Umbilical cord (tissue), 2 donors: Measurements from ENCODE around the gene ZNF692. TPM values are rescaled to one million over a fixed set of nuclear protein-coding genes. Genes with fewer than 3 reads are reported as not detected.
A peak's percentile ranks its signal among the peaks of the same experiment; 100 is the strongest.

ENCODE experiments used
- DNase-seq: peaks from one replicate; pipeline ENCODE4 v3.0.0-alpha.2; 2015; ENCODE audit warnings: low spot score
- total RNA-seq: library from RNA; depleted of rRNA; stranded (reverse); fragments of >200 nt; gene quantifications from one replicate; pipeline ENCODE4 v1.2.3, GENCODE V29; 2014; ENCODE audit warnings: low replicate concordance; ENCODE audit not compliant: insufficient read depth

Gene ZNF692
- total RNA-seq, 1 donor from 2014 or later: 40.0 TPM

DNA sequence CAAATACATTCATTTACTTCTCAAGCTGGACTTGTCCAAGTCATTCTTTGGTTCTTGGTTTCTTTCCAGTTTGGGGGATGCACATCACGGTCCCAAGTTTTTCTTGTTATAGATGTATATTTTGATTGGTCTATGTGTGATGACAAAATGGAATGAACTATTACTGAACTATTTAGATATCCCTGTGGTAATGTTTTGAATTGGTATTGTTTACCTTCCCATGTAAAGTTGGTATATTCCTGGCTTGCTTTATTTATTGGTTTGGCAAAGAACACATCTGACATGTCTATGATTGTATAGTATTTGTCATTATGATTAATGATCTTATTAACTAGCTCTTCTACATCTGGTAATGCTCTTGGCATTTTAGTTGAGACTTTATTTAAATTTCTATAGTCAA lies 22.4 kb upstream of the ZNF692 start:
- DNase-seq: no peak

DNA sequence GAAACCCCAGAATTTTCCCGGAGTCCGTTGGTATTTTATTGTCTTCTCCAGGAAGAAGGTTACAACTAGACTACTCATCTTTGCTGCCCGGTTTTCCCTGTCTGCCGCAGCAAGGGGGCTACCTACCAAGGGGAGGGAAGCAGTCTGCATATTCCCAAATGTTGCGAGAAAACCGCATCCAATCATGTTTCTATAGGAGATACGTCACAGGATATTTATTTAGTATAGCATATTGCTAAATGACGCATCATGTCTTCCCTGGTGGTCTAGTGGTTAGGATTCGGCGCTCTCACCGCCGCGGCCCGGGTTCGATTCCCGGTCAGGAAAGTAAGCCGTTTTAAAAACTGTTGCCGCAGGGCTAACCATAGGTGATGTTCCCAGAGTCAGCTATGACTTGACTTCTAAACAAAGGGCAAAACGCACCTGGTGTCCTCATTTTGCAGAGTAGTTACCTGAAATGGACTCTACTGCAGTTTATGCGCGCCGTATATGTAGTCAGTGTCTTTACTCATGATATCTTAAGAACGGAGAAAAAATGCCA lies 15.2 kb upstream of the ZNF692 start:
- peak; percentile 97 for DNase-seq

DNA sequence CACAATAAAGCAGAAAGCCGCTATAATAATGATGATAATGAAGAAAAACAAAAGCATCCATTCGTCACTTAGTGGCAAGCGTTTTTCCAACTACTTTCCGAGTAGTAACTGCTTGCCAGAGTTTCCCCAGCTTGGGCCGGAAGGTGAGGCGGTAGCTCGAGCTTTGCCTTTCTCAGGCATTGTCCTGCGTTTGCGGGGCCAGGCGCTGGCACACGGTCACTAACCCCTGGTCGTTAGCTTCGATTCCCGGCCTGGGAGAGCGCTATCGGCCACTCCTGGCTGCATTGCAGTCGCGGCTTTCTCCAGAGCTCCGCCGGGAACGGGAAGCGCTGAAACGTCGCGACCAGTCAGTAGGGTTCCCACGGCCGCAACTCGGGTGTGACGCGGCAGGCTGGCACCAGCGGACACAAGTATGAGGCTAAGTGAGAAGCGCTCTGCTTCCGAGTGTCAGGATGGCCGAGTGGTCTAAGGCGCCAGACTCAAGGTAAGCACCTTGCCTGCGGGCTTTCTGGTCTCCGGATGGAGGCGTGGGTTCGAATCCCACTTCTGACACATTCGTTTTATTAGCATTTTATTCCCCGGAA lies 14.6 kb upstream of the ZNF692 start:
- peak; percentile 99 for DNase-seq

DNA sequence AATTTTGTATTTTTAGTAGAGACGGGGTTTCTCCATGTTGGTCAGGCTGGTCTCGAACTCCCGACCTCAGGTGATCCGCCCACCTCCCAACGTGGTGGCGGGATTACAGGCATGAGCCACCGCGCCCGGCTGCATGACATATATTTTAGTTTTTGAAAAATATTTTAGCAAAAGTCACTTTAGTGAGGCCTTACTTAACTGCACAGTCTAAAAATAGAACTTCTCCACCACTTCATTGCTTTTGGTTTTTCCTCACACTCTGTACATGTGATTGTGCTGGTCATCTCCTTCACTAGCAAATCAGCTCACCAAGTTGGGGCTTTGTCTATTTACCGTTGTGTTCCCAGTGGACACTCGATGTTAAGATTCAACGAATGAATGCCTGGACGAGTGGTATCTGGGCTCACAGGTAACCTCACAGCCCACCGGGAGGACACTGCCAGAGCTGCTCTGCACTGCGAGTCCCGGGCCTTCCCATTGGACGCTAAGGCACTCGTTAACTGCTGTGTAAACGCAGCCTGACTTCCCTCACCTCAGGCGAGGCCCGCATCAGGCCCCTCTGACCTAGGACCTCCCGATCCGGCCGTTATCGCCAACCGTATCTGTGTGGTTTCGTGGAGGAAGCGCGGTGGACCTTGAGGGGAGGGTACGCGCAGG lies 14.0 kb upstream of the ZNF692 start:
- peak; percentile 83 for DNase-seq

DNA sequence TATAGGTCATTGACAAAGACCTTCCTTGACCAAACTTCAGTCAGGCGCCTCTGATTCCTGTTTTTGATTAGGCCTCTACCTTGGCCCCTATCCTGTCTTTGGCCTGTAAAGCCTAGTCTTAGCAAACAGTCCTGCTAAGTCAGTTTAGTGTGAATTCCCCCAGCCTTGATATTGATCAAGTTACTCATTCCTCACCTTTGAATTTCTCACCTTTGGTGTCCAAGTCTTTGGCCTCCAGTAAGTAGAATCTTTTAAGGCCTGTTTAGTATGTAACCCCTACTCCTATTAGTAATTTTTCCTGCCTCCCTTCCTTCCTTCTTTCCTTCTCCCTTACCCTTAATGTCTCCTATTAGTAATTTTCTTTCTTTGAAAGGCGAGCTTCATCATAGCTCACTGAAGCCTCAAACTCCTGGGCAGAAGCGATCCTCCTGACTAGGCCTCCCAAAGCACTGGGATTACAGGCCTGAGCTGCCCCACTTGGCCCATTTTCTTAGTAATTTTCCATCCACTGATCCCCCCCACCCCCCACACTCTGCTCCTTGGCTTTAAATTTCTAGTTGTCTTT lies 13.0 kb upstream of the ZNF692 start:
- no peak for DNase-seq

DNA sequence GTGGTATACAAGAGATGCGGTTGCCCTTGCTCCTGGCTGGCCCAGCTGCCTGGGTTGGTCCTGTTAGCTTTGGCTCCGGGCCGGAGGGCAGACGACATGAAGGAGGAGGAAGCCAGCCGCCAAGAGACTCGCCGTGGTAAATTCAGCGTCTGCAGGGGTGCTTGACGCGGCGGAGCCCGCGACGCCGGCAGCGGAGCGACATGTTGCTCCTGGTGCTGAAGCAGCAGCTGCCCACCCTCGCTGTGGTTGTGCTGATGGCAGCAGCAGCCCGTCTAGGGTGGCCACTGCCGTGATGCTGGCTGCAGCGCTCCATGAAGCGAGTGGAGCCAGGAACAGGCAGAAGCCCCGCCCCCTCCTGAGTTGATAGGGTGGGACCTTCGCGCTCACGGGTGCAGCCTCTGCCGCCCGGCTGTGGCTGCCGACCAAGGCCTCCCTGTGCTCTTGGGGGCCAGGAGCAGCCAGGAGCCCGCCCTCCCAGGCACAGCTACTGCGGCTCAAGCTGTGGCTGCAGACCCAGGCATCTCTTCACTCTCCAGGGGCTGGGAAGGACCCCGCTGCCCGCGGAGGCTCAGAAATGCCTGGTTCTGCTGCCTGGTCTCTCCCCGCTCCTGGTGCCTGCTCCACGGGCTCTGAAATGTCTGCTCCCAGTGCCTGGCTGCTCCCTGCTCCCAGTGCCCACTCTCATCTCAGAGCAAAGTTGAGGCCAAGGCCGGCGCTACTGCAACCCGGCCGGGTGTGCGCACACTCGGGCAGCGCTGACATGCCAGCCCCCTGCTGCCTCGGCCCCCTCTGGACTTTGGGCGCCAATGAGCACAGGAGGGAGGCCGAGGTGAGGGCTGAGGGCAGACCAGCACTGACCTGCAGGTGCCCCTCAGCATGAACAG lies 4.4 kb upstream of the ZNF692 start:
- DNase-seq: peak; percentile 92

DNA sequence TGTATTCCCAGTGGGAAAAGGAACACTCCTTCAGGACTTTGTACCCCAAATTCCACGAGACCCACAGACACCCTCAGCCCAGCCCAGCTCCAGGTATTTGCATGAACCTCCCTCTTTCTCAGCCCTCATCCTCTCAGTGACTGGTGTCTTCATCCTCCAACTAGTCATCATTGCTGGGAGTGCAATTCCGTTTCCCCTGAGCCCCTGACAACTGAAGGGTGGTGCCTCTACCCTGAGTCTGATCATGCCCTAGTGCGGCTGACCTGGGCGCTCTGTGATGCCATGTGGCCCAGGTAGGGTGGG lies 3.8 kb upstream of the ZNF692 start:
- no peak for DNase-seq

DNA sequence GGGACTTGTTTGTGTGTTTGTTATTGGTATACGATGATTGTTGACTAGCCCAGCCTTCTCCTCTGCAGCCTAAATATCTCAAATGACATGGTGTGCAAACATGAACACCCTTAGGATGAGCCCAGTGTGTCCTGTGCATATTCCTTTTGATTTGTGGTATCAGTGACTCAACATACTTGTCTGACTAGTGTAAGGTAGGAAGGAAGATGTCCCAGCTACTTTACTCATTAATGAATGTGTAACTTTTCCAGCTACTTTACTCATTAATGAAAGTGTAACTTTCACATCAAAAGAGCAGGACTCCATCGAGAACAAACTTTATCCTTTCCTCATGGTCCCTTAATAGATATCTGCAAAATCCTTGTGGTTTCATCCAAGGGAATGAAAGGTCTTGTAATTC lies 2.7 kb upstream of the ZNF692 start:
- no peak for DNase-seq

DNA sequence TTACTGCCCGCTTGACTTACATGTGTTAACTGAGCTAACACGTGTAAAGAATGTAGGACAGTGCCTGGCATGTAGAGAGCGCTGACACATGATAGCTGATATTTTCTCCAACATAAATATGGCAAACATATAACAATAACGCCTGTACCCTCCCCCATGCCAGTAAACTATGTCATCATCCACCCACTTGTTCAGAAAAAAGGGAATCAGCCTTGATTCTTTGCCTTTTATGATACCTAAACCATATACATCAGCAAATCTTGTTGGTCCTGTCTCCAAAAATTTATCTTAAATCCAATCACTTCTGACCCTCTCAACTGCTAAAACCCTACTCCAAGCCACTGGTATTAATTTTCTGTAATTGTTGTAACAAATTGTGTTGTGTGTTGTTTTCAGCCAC lies 1.1 kb upstream of the ZNF692 start:
- DNase-seq: no peak

DNA sequence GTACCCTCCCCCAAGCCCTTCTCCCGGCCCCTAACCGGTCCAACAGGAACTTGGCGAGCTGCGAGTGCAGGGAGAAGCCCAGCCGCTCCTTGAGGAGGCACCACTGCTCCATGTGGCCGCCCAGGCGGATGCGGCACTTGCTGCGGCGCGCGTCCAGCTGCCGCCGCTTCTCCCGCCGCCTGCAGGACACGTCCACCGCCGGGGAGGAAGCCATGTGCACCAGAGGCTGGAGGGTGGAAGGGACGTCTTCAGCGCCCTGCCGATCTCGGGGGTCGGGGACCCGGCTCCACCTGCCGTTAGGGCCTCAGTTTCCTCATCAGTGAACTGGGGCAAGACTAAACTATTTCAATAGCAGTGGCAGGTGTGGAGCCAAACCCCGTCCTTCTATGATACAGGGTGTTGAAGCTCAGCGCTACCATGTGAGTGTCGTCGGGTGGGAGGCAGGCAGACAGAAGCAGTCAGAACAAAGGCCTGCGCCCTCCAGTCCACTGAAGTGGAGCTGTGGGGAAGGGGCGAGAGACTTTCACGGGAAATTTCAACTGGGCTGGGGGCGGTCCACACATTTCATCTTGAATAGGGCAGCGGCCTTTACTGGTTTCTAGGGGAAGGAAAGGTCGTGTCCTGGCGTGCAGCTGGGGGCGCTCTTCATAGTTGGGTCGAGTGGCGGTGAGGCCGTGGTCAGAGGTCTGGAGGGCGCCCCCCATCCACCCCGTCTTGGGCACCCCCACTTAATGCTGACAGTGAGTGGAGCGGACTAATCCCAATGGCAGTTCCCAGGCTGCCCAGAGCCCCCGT lies 592 bp downstream of the ZNF692 start:
- DNase-seq: peak; percentile 47

DNA sequence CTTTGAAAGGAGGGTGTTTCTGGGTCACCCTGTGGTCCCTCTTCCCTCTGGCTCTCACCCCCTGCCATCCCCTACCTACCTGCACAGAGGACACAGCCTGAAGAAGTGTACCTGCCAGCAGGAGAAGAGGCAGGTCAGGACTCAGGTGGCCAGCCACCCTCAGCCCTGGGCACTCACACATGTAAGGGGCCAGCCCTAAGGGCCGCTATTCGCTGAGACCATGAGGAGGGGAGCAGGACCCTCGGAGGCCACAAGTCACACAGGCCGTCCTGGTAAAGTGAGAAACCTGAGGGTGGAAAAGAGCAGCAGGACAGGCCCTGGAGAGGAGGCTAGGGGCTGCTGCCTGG lies 1.2 kb downstream of the ZNF692 start:
- no peak for DNase-seq

DNA sequence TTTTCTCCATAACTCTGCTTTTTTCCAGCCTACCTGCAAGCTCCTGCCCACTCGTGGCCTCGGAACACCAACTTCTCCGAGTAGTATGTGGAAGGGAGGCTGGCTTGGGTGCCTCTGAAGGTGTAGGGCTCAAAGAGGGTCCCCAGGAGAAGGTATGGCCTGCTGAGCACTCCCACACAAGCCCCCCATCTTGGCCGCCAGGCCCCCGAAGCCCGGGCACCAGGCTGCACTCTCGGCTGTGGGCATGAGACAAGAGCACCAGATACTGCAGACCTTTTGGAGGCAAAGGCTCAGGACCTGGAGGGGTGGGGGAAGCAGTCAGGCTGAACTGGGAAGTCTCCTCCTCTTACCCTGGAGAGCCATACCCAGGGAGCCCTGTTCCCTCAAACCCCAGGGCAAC lies 1.7 kb downstream of the ZNF692 start:
- DNase-seq: no peak

DNA sequence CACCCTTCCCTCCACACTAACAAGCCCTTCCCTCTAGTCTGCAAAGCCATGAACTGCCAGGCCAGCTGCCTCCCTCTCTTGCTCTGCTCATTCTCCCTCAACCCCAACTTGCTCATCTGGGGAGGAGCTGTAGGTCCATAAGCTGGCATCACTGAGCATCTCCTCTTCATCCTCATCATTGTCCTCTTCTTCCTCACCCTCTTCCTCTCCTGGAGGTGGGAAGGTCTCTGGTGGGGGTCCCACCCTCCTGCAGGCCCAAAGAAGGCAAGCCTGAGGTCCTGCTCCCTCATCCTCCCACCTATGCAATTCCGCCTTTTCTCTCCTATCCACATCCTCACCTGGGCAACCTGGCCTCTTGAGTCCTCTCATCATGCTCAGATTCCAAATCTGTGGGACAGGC lies 2.7 kb downstream of the ZNF692 start:
- DNase-seq: no peak

DNA sequence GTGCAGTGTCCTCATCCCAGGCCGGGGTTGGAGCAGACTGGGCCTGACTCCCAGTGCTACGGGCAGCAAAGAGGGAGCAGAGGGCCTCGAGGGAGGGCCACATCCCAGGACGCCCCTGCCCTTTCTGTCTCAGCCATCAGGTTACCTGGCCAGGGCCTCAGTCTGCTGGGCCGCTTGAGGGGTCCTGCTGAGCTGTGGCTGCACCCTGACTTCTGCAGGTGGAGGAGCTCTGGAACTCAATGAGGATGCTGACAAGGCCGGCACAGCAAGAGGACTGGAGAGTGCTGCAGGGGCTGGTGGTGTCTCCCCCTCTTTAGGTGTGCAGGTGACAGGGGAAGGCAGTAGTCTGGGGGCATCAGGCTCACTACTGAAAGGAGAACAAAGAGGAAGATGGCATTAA lies 3.3 kb downstream of the ZNF692 start:
- no peak for DNase-seq

DNA sequence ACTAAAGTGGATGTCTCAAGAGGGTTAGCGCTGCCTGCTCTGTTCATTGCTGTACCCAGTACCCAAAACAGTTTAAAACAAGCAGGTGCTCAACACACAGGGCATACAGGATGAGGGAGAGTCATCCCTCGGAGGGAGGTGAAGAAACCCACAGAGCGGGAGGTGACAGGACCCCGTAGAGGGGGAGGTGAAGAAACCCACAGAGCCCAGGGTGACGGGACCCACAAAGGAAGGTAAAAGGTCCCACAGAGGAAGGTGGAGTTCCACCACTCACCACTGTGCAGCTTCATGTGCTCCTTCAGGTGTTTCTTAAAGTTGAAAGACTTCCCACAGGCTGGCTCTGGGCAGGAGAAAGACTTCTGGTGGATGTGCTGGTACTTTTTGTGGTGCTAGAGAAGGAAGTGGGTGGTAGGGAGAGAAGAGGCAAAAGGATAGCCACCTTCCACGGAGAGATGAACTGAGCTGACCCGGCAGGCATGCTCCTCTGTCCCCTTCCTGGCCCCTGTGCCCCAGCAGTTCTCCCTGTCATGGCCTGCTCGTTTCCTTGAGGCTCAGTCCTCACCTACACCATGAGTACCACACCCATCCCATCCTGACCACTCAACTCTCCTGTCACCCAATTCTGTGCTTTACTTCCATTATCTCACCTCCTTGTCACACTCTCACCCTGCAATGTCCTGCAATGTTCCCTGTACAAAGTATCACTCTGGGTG lies 5.1 kb downstream of the ZNF692 start:
- no peak for DNase-seq

DNA sequence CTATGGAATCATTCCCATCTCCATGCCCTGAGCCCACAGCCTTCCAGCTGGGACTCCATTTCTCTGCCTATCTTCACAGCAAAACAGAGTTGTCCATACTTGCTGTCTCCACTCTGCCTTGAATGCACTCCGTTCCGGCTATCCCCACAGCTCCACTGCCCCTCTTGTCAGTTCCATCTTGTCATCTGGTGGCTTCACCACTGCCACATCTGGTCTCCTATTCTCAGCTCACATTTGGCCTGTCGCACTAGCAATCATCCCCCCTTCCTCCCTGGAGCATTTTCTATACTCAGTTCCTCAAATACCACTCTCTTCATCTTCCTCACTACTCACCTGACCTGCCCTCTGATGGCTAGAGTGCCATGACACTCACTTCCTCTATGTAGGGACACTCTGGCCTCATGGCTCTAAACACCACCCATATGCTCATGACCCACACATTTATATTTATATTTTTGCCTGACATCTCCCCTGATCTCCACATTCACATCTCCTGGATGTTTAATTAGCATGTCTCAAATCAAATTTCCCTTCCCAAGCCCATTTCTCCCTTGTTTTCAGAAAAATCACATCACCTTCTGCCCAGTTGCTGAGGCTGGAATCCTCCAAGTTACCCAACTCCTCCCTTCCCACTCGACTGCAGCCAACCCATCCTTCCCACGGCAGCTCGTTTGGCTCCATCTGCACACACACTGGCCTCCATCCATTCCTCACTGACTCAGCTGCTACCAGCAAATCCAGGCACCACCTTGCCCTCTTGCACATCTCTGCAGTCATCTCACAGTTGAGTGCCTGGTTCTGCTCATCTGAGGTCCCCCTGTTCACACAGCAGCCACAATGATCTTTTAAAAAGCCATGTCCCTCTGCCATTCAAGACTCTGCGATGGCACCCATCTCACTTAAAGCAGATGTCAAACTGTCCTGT lies 6.1 kb downstream of the ZNF692 start:
- no peak for DNase-seq

DNA sequence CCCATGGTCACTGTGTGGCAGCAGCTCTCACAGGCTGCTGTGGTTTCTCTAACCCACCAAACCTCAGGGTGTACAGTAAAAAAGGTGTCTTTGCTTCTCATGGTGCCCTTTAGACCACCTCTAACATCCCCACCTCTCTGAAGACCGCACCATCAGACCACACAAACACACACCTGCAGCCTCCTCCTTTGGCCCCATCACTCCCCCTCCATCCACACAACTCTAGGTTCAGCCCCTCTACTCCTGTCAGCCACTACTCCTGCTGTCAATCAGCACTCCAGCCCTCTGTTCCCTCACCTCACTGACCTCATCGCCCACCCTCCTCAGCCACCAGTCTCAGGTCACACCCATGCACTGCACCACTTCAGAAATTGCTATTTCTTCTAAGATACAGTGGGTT lies 7.5 kb downstream of the ZNF692 start:
- no peak for DNase-seq

DNA sequence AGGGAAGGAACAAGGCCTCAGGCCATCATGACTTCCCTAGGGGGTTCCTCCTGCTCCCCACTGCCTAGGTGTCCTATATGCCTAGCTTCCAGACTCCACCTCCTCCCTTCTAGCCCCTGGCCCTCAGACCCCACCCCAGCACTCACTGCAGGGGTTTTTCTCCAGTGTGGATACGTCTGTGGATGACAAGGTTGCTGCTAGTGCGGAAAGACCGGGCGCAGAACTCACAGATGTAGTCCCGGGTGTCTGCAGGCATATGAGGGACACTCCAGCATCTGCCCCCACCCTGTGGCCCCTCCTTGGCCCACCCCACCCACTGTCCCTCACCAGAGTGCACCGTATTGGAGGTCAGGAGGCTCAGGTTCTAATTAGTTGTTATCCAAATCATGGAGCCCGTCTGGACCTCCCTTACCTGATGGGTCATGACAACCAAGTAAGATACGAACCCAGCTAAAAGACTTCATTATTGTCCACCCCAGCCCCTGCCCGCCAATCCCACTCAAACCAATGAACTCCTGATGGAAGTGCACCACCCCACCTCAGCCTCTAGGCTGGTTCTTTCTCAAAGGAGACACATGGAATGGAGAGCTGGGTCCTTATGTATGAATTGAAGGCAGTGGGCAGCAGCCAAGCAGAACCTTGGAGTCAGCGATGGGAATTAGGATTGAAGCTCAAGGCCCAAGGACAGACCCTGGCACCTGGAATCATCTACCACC lies 8.2 kb downstream of the ZNF692 start:
- no peak for DNase-seq

DNA sequence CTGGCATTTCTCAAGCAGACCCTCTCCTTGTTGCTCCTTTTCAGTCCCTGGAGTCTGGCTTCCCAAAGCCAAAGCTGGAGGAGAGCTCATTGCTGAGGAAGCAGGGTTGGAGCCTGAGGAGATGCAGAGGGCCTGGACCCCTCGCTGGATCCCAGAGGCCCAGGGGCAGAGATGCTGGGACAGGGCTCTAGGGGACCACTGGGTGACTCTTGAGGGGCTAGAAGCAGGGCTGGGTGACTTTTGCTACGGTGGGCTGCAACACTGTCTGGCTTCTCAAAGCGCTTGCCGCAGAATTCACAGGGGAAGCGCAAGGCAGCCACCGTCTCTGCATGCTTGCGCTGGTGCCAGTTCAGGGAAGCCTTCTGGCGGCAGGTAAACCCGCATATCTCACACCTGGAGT lies 8.8 kb downstream of the ZNF692 start:
- DNase-seq: no peak
